H1 (cell line): ENCODE data around the gene CDC42. TPM values are rescaled to one million over a fixed set of nuclear protein-coding genes. Genes with fewer than 3 reads are reported as not detected.

Source experiments
- CHD2 ChIP-seq: IDR thresholded peaks from 2 replicates; pipeline ENCODE4 v1.6.1; 2012; ENCODE audit warnings: low read length, improper control_type of control experiment
- HDAC2 ChIP-seq, 2 experiments: fragments of 300-600 bp in 1 of 2; sonication (generic) in 1 of 2; IDR thresholded peaks; 2 replicates each; pipeline ENCODE4 v1.6.1; 2011 to 2012; ENCODE audit warnings: low read depth in 2 of 2, low read length in 2 of 2, mild to moderate bottlenecking in 2 of 2, moderate library complexity in 2 of 2, borderline replicate concordance in 1 of 2, inconsistent platforms in 1 of 2
- SP1 ChIP-seq: IDR thresholded peaks from 2 replicates; pipeline ENCODE4 v1.6.1; 2011; ENCODE audit warnings: low read depth, low read length
- polyA plus RNA-seq, 7 experiments: library from polyadenylated mRNA; depleted of rRNA in 3 of 7; stranded (reverse) in 5 of 7; unstranded in 2 of 7; fragments of >200 nt in 5 of 7; fragments of 200-250 nt in 2 of 7; gene quantifications; 1 replicate in 5 of 7; 2 replicates in 1 of 7; 4 replicates in 1 of 7; pipeline versions ENCODE4 v1.2.1 to v1.2.3, GENCODE V29; 2011 to 2013; ENCODE audit warnings: missing spikeins in 2 of 7, mixed read lengths in 2 of 7
- total RNA-seq: library from RNA; stranded (reverse); fragmentation: NEBNext Ultra II Directional; extraction: Animal tissue kit (Norgen Biotek cat#: 25700); gene quantifications from 2 replicates; pipeline ENCODE4 v1.2.1, GENCODE V29; 2021

CDC42 gene
- total and polyA plus RNA-seq, 2 of the 8 experiments (the other 6 are each of a cell fraction or from before 2014, with no cell fraction given), result 110 to 179 TPM

DNA sequence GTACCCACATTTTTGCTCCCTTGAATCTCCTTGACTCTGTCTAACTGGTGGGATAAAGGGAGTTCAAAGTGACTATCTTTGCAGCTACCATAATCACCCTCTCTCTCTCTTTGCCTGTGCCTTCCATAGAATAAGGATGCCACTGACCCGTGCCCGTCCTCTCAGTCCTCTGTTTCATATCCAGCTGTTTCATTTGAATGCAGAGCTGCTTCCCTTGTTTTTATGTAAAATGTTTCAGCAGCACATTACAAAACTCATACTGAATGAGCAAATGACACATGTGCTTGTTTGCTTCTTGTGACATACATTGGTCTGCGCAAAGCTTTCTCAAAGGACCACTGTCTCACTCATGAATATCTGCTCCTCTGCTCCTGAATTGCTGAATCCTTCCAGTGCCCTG, 38.4 kb downstream of the CDC42 start (continued):
- TF ChIP-seq HDAC2 (IDR thresholded peaks at IDR 0.05; ENCODE audit: borderline replicate concordance in 1 of 2, low read depth in 2 of 2, low read length in 2 of 2) (no peak), CHD2 (no peak), SP1 (no peak)
